ENCODE measurements around the gene LRBA. TPM values are rescaled to one million over a fixed set of nuclear protein-coding genes. Genes with fewer than 3 reads are reported as not detected.

Gene LRBA
- total RNA-seq, 3 donors from 2014 or later = 26.9 to 138 (median 93.7) TPM

GRCh38 chr4:150256841-150257730 lies 758.0 kb downstream of the LRBA start:
- TF ChIP-seq POLR2A (IDR thresholded peaks at IDR 0.05) (no peak), POLR2AphosphoS5 (IDR thresholded peaks at IDR 0.05) (no peak), CTCF (IDR thresholded peaks at IDR 0.05) (no peak)
- Histone ChIP-seq H3K4me1 (peaks cover 0 to 7% of the 10 kb centered on the region in 2 donors), H3K27ac (peak overlapping the region in 1 of 2 donors; percentile 7), H3K4me3 (no peak overlapping the region), H3K27me3 (no peaks in the 10 kb centered on the region), H3K36me3 (no peaks in the 10 kb centered on the region), H3K9me3 (no peaks in the 10 kb centered on the region)
- DNase-seq (ENCODE audit: low spot score in 2 of 2) = no peak
- intact Hi-C loops (cut with DNase I; ENCODE audit: low total_unique reads) = no loop called here

- Histone ChIP-seq H3K36me3 (no peaks in the 10 kb centered on the region), H3K27ac (no peak overlapping the region), H3K9me3 (no peaks in the 10 kb centered on the region), H3K27me3 (no peaks in the 10 kb centered on the region), H3K4me1 (peaks cover 0 to 7% of the 10 kb centered on the region in 2 donors), H3K4me3 (no peak overlapping the region)
- DNase-seq (ENCODE audit: low spot score in 2 of 2) = no peak
- intact Hi-C loops (cut with DNase I; ENCODE audit: low total_unique reads) = no loop called here
- no peak for TF ChIP-seq POLR2A (IDR thresholded peaks at IDR 0.05)
- no peak for TF ChIP-seq POLR2AphosphoS5 (IDR thresholded peaks at IDR 0.05)
Observed at GRCh38 chr4:150256225-150256620, 758.9 kb downstream of the LRBA start.

GRCh38 chr4:150255610-150256224 lies 759.4 kb downstream of the LRBA start:
- TF ChIP-seq POLR2A (IDR thresholded peaks at IDR 0.05) (no peak), CTCF (IDR thresholded peaks at IDR 0.05) (no peak), POLR2AphosphoS5 (IDR thresholded peaks at IDR 0.05) (no peak)
- H3K27me3 ChIP-seq = no peaks in the 10 kb centered on the region
- H3K36me3 ChIP-seq = no peaks in the 10 kb centered on the region
- no peak overlapping the region for H3K4me3 ChIP-seq
- DNase-seq (ENCODE audit: low spot score in 2 of 2) = no peak
- no peaks in the 10 kb centered on the region for H3K9me3 ChIP-seq
- H3K4me1 ChIP-seq = peaks cover 0 to 7% of the 10 kb centered on the region in 2 donors
- H3K27ac ChIP-seq = no peak overlapping the region
- intact Hi-C loops (cut with DNase I; ENCODE audit: low total_unique reads) = no loop called here

GRCh38 chr4:150253965-150254630 lies 761.0 kb downstream of the LRBA start:
- H3K9me3 ChIP-seq = no peaks in the 10 kb centered on the region
- H3K4me3 ChIP-seq = no peak overlapping the region
- no peak for DNase-seq (ENCODE audit: low spot score in 2 of 2)
- TF ChIP-seq POLR2A (IDR thresholded peaks at IDR 0.05) = no peak
- H3K27ac ChIP-seq = no peak overlapping the region
- H3K27me3 ChIP-seq = no peaks in the 10 kb centered on the region
- H3K36me3 ChIP-seq = no peaks in the 10 kb centered on the region
- intact Hi-C loops (cut with DNase I; ENCODE audit: low total_unique reads) = no loop called here
- peaks cover 0 to 7% of the 10 kb centered on the region in 2 donors for H3K4me1 ChIP-seq

- H3K36me3 ChIP-seq = no peaks in the 10 kb centered on the region
- no peak for DNase-seq (ENCODE audit: low spot score in 2 of 2)
- no peaks in the 10 kb centered on the region for H3K9me3 ChIP-seq
- intact Hi-C loops (cut with DNase I; ENCODE audit: low total_unique reads) = no loop called here
- no peaks in the 10 kb centered on the region for H3K27me3 ChIP-seq
- TF ChIP-seq POLR2A (IDR thresholded peaks at IDR 0.05) = no peak
- TF ChIP-seq POLR2AphosphoS5 (IDR thresholded peaks at IDR 0.05) = no peak
- TF ChIP-seq CTCF (IDR thresholded peaks at IDR 0.05) = no peak
- H3K4me1 ChIP-seq = peaks cover 0 to 7% of the 10 kb centered on the region in 2 donors
- H3K4me3 ChIP-seq = no peak overlapping the region
- H3K27ac ChIP-seq = no peak overlapping the region
Observed at GRCh38 chr4:150253416-150253815, 761.7 kb downstream of the LRBA start.

Data from breast epithelium (tissue), 4 donors.